CD4-positive, CD25-positive, alpha-beta regulatory T cell (primary cell): Measurements from ENCODE around the gene TSPOAP1. TPM values are rescaled to one million over a fixed set of nuclear protein-coding genes. Genes with fewer than 3 reads are reported as not detected.

Experiments
- ATAC-seq, 2 donors: fragments of 150-1000 bp; cut with Tn5 transposase; one replicate each; pipeline ENCODE4 v1.10.0; 2021; ENCODE audit warnings: low read depth in 2 of 2, moderate number of reproducible peaks in 2 of 2, moderate library complexity in 1 of 2
- DNase-seq, 3 donors: peaks; one replicate each; pipeline versions ENCODE4 v3.0.0 to v3.0.0-alpha.2; 2012 to 2022; ENCODE audit warnings: mixed read lengths in 1 of 3
- H3K27ac ChIP-seq: one replicate; pipeline ENCODE4 v1.7.0; 2013; ENCODE audit warnings: mild to moderate bottlenecking, low read length; ENCODE audit not compliant: insufficient read depth, poor library complexity, severe bottlenecking
- H3K27me3 ChIP-seq: one replicate; pipeline ENCODE4 v1.7.0; 2013; ENCODE audit warnings: low read length; ENCODE audit not compliant: control insufficient read depth, insufficient read depth
- H3K36me3 ChIP-seq: one replicate; pipeline ENCODE4 v1.7.0; 2013; ENCODE audit warnings: mild to moderate bottlenecking, low read length, moderate library complexity; ENCODE audit not compliant: control insufficient read depth, insufficient read depth
- H3K4me1 ChIP-seq: 2 replicates; pipeline ENCODE4 v1.7.0; 2013; ENCODE audit warnings: mild to moderate bottlenecking, low read length; ENCODE audit not compliant: insufficient read depth, control insufficient read depth, poor library complexity, severe bottlenecking
- H3K4me3 ChIP-seq: one replicate; pipeline ENCODE4 v1.7.0; 2013; ENCODE audit warnings: low read depth, mild to moderate bottlenecking, low read length, moderate library complexity
- H3K9me3 ChIP-seq, 2 experiments: 1 replicate in 1 of 2; 2 replicates in 1 of 2; pipeline ENCODE4 v1.7.0; 2013; ENCODE audit warnings: low read length in 2 of 2, mild to moderate bottlenecking in 1 of 2, moderate library complexity in 1 of 2; ENCODE audit not compliant: control insufficient read depth in 2 of 2
- H3K27ac Mint-ChIP-seq, 3 donors: one replicate each; pipeline ENCODE4 v1.8.0; 2020 to 2022; ENCODE audit warnings: mild to moderate bottlenecking in 3 of 3, mixed read lengths in 3 of 3, moderate library complexity in 2 of 3
- H3K27me3 Mint-ChIP-seq: one replicate; pipeline ENCODE4 v1.8.0; 2022; ENCODE audit warnings: mild to moderate bottlenecking, mixed read lengths
- H3K36me3 Mint-ChIP-seq: one replicate; pipeline ENCODE4 v1.8.0; 2020; ENCODE audit warnings: mixed read lengths
- H3K4me1 Mint-ChIP-seq, 4 donors: one replicate each; pipeline ENCODE4 v1.8.0; 2020 to 2022; ENCODE audit warnings: mixed read lengths in 4 of 4, mild to moderate bottlenecking in 1 of 4
- H3K4me3 Mint-ChIP-seq, 4 donors: one replicate each; pipeline ENCODE4 v1.8.0; 2020 to 2022; ENCODE audit warnings: mild to moderate bottlenecking in 4 of 4, mixed read lengths in 4 of 4, moderate library complexity in 3 of 4
- H3K9me3 Mint-ChIP-seq, 7 donors: one replicate each; pipeline ENCODE4 v1.8.0; 2020 to 2022; ENCODE audit warnings: mixed read lengths in 7 of 7, mild to moderate bottlenecking in 3 of 7, moderate library complexity in 2 of 7
- polyA plus RNA-seq, 4 donors: library from polyadenylated mRNA; unstranded; fragments of 300-500 nt; fragmentation: Illumina TruSeq; gene quantifications; one replicate each; pipeline ENCODE4 v1.2.3, GENCODE V29; 2021
- total RNA-seq: library from RNA; stranded (reverse); gene quantifications from one replicate; pipeline ENCODE4 v1.2.3, GENCODE V29; 2022

Gene TSPOAP1
- total and polyA plus RNA-seq, 5 donors from 2014 or later = 0.73 to 47.4 (median 1.0) TPM

DNA sequence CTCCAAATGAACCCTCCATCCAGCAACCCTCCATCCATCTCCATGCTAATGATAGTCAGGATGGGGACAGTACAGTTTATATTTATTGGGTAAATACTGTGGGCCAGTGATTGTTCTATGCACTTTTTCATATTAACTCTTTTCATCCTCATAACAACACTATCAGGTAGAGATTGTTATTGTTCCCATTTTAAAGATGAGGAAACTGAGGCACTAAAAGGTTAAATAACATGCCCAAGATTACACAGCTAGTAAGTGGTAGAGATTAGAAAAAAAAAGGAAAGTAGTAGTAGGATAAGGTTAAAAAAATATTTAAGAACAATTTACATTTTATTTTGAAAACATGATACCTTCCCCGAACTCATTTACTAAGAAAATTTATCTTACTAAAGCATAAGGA, 45.3 kb upstream of the TSPOAP1 start:
- Histone ChIP-seq H3K4me3 (no peak overlapping the region), H3K4me1 (no peaks in the 10 kb centered on the region), H3K27ac (no peak overlapping the region), H3K9me3 (no peaks in the 10 kb centered on the region), H3K36me3 (no peaks in the 10 kb centered on the region), H3K27me3 (no peaks in the 10 kb centered on the region)
- Mint-ChIP-seq H3K4me1 (peaks cover 0 to 15% (median 9%) of the 10 kb centered on the region in 4 donors), H3K9me3 (peaks cover 0 to 2% (median 0%) of the 10 kb centered on the region in 7 donors), H3K4me3 (no peak overlapping the region), H3K27me3 (no peaks in the 10 kb centered on the region), H3K27ac (peak overlapping the region in 1 of 3 donors; percentile 30), H3K36me3 (peaks cover 19% of the 10 kb centered on the region)
- ATAC-seq (no peak), DNase-seq (no peak)

- Histone ChIP-seq H3K4me3 (no peak overlapping the region), H3K9me3 (no peaks in the 10 kb centered on the region), H3K36me3 (no peaks in the 10 kb centered on the region), H3K27me3 (no peaks in the 10 kb centered on the region), H3K4me1 (no peaks in the 10 kb centered on the region), H3K27ac (no peak overlapping the region)
- DNase-seq = no peak
- Mint-ChIP-seq H3K36me3 (peaks cover 19% of the 10 kb centered on the region), H3K4me3 (no peak overlapping the region), H3K9me3 (peaks cover 0 to 2% (median 0%) of the 10 kb centered on the region in 7 donors), H3K27ac (no peak overlapping the region), H3K27me3 (no peaks in the 10 kb centered on the region), H3K4me1 (peaks cover 0 to 10% (median 7%) of the 10 kb centered on the region in 4 donors)
- no peak for ATAC-seq
Observed at GRCh38 chr17:58373003-58373402, 44.4 kb upstream of the TSPOAP1 start.

GRCh38 chr17:58371300-58371950, 42.8 kb upstream of the TSPOAP1 start:
- DNase-seq (no peak), ATAC-seq (no peak)
- H3K4me3 Mint-ChIP-seq = no peak overlapping the region
- peak overlapping the region in 2 of 3 donors; percentile 6 to 46 for H3K27ac Mint-ChIP-seq
- no peaks in the 10 kb centered on the region for H3K4me1 ChIP-seq
- no peak overlapping the region for H3K27ac ChIP-seq
- H3K4me3 ChIP-seq = no peak overlapping the region
- no peaks in the 10 kb centered on the region for H3K9me3 ChIP-seq
- no peaks in the 10 kb centered on the region for H3K36me3 ChIP-seq
- H3K9me3 Mint-ChIP-seq = peaks cover 0 to 2% (median 0%) of the 10 kb centered on the region in 7 donors
- no peaks in the 10 kb centered on the region for H3K27me3 Mint-ChIP-seq
- H3K27me3 ChIP-seq = no peaks in the 10 kb centered on the region
- H3K4me1 Mint-ChIP-seq = peaks cover 0 to 10% (median 6%) of the 10 kb centered on the region in 4 donors
- H3K36me3 Mint-ChIP-seq = peaks cover 24% of the 10 kb centered on the region

- no peak overlapping the region for H3K4me3 ChIP-seq
Observed at GRCh38 chr17:58370716-58371115, 42.1 kb upstream of the TSPOAP1 start.

DNA sequence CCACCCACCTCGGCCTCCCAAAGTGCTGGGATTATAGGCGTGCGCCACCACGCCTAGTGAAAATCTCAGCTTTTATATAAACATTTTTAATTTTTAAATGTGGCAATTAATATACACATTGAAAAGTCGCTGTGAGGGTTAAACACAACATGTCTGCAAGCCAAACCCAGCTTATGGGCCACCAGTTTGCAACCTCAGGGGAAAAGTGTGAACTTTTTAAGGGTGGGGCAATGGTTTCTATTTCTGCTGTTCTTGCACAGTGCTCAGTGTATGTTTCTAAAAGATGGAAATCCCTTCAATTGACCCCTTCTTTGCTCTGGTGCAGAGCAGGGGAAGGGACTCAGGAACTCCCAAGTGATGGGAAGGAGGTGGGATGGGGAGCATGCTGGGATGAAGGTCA, 41.7 kb upstream of the TSPOAP1 start:
- Histone ChIP-seq H3K27ac (no peak overlapping the region), H3K4me1 (no peaks in the 10 kb centered on the region), H3K27me3 (no peaks in the 10 kb centered on the region), H3K4me3 (no peak overlapping the region), H3K9me3 (no peaks in the 10 kb centered on the region), H3K36me3 (no peaks in the 10 kb centered on the region)
- DNase-seq (no peak), ATAC-seq (no peak)
- H3K4me3 Mint-ChIP-seq = no peak overlapping the region
- H3K9me3 Mint-ChIP-seq = peaks cover 0 to 2% (median 0%) of the 10 kb centered on the region in 7 donors
- H3K27me3 Mint-ChIP-seq = no peaks in the 10 kb centered on the region
- H3K36me3 Mint-ChIP-seq = peaks cover 24% of the 10 kb centered on the region
- H3K4me1 Mint-ChIP-seq = peaks cover 0 to 13% (median 8%) of the 10 kb centered on the region in 4 donors
- H3K27ac Mint-ChIP-seq = peak overlapping the region in 1 of 3 donors; percentile 23

More at GRCh38 chr17:58370716-58371115, 42.1 kb upstream of the TSPOAP1 start:
- Histone ChIP-seq H3K27me3 (no peaks in the 10 kb centered on the region), H3K4me1 (no peaks in the 10 kb centered on the region), H3K36me3 (no peaks in the 10 kb centered on the region), H3K27ac (no peak overlapping the region), H3K9me3 (no peaks in the 10 kb centered on the region)
- peak overlapping the region in 1 of 3 donors; percentile 23 for H3K27ac Mint-ChIP-seq
- no peak for ATAC-seq
- H3K36me3 Mint-ChIP-seq = peaks cover 24% of the 10 kb centered on the region
- DNase-seq = no peak
- H3K9me3 Mint-ChIP-seq = peaks cover 0 to 2% (median 0%) of the 10 kb centered on the region in 7 donors
- H3K4me1 Mint-ChIP-seq = peaks cover 0 to 13% (median 8%) of the 10 kb centered on the region in 4 donors
- H3K27me3 Mint-ChIP-seq = no peaks in the 10 kb centered on the region
- H3K4me3 Mint-ChIP-seq = no peak overlapping the region

- Mint-ChIP-seq H3K4me3 (no peak overlapping the region), H3K9me3 (peaks cover 0 to 2% (median 0%) of the 10 kb centered on the region in 7 donors), H3K4me1 (peaks cover 0 to 13% (median 8%) of the 10 kb centered on the region in 4 donors), H3K36me3 (peaks cover 19% of the 10 kb centered on the region), H3K27ac (peak overlapping the region in 2 of 3 donors; percentile 73 to 86), H3K27me3 (no peaks in the 10 kb centered on the region)
- Histone ChIP-seq H3K9me3 (no peaks in the 10 kb centered on the region), H3K27ac (no peak overlapping the region), H3K36me3 (no peaks in the 10 kb centered on the region), H3K27me3 (no peaks in the 10 kb centered on the region), H3K4me1 (no peaks in the 10 kb centered on the region), H3K4me3 (no peak overlapping the region)
- ATAC-seq = no peak
- no peak for DNase-seq
Observed at GRCh38 chr17:58369214-58370031, 40.8 kb upstream of the TSPOAP1 start.

DNA sequence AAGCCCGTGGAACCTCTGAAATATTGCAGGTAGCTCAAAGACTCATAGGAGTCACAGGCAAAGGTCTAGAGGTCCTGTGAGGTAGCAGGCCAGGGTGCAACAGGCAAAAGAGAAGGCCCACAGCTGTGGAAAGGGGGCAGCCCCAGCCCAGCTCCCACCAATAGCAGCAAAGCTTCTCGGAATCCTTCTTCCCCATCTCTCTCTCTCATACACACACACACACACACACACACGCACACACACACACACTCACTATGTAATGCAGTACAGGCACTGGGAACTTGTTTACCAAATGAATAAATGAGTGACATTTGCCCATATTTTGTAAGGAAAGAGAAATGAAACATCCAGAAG, 40.2 kb upstream of the TSPOAP1 start:
- peaks cover 0 to 13% (median 8%) of the 10 kb centered on the region in 4 donors for H3K4me1 Mint-ChIP-seq
- DNase-seq = no peak
- Histone ChIP-seq H3K27ac (no peak overlapping the region), H3K4me3 (no peak overlapping the region), H3K9me3 (no peaks in the 10 kb centered on the region), H3K4me1 (no peaks in the 10 kb centered on the region), H3K27me3 (no peaks in the 10 kb centered on the region), H3K36me3 (no peaks in the 10 kb centered on the region)
- peak overlapping the region in 2 of 3 donors; percentile 73 to 86 for H3K27ac Mint-ChIP-seq
- no peaks in the 10 kb centered on the region for H3K9me3 Mint-ChIP-seq
- ATAC-seq = no peak
- H3K4me3 Mint-ChIP-seq = no peak overlapping the region
- H3K36me3 Mint-ChIP-seq = peaks cover 19% of the 10 kb centered on the region
- no peaks in the 10 kb centered on the region for H3K27me3 Mint-ChIP-seq
